Endodermal cell (in vitro differentiated cells): Measurements from ENCODE around the gene PAQR3. TPM values are rescaled to one million over a fixed set of nuclear protein-coding genes. Genes with fewer than 3 reads are reported as not detected.

Experiments
- DNase-seq: peaks from one replicate; pipeline ENCODE4 v3.0.0-alpha.2; 2017
- H3K27ac ChIP-seq: 2 replicates; pipeline ENCODE4 v1.5.1; 2013; ENCODE audit warnings: mild to moderate bottlenecking, low read depth, low read length, moderate library complexity
- H3K27me3 ChIP-seq: 2 replicates; pipeline ENCODE4 v1.6.1; 2013; ENCODE audit warnings: mild to moderate bottlenecking, low read length, moderate library complexity; ENCODE audit not compliant: insufficient read depth, control insufficient read depth, poor library complexity, severe bottlenecking
- H3K36me3 ChIP-seq: 2 replicates; pipeline ENCODE4 v1.7.0; 2013; ENCODE audit warnings: mild to moderate bottlenecking, low read length, moderate library complexity; ENCODE audit not compliant: control insufficient read depth, insufficient read depth
- H3K4me1 ChIP-seq: one replicate; pipeline ENCODE4 v1.7.0; 2013; ENCODE audit warnings: low read length; ENCODE audit not compliant: control insufficient read depth, insufficient read depth
- H3K4me3 ChIP-seq: 2 replicates; pipeline ENCODE4 v1.5.1; 2013; ENCODE audit warnings: mild to moderate bottlenecking, low read length, moderate library complexity
- H3K9ac ChIP-seq: 2 replicates; pipeline ENCODE4 v1.6.1; 2013; ENCODE audit warnings: mild to moderate bottlenecking, low read length, moderate library complexity; ENCODE audit not compliant: poor library complexity, severe bottlenecking; ENCODE audit errors: extremely low read depth
- H3K9me3 ChIP-seq: 2 replicates; pipeline ENCODE4 v1.6.1; 2013; ENCODE audit warnings: mild to moderate bottlenecking, low read length, moderate library complexity; ENCODE audit not compliant: control insufficient read depth
- H3K27ac Mint-ChIP-seq: 2 replicates; pipeline ENCODE4 v1.8.0; 2020; ENCODE audit warnings: mixed read lengths
- H3K27me3 Mint-ChIP-seq: 2 replicates; pipeline ENCODE4 v1.8.0; 2021; ENCODE audit warnings: mild to moderate bottlenecking, mixed read lengths; ENCODE audit not compliant: insufficient read depth
- H3K36me3 Mint-ChIP-seq: 2 replicates; pipeline ENCODE4 v1.8.0; 2020; ENCODE audit warnings: low read depth, mixed read lengths
- H3K4me1 Mint-ChIP-seq: 2 replicates; pipeline ENCODE4 v1.8.0; 2020; ENCODE audit warnings: mixed read lengths
- H3K4me3 Mint-ChIP-seq: 2 replicates; pipeline ENCODE4 v1.8.0; 2020; ENCODE audit warnings: mild to moderate bottlenecking, moderate library complexity, mixed read lengths
- H3K9me3 Mint-ChIP-seq: 2 replicates; pipeline ENCODE4 v1.8.0; 2020; ENCODE audit warnings: mild to moderate bottlenecking, mixed read lengths
- WGBS, 2 experiments: methylation state at CpG; one replicate each; pipeline versions ENCODE4 v1.1.5 to v1.1.7; 2013; ENCODE audit warnings: missing lambda C conversion rate in 2 of 2, mixed read lengths in 1 of 2; ENCODE audit not compliant: insufficient coverage in 1 of 2, insufficient read length in 1 of 2; 5-methylcytosine and 5-hydroxymethylcytosine counted together
- total RNA-seq, 2 donors: library from RNA; stranded (reverse); fragmentation: NEBNext Ultra II Directional in 1 of 2; extraction: Animal tissue kit (Norgen Biotek cat#: 25700) in 1 of 2; gene quantifications; 2 replicates in 1 of 2; 3 replicates in 1 of 2; pipeline ENCODE4 v1.2.1, GENCODE V29; 2021
- TF ChIP-seq, protein P1 (sequence below): fragments of 200-600 bp; sonication (generic); conservative IDR thresholded peaks from 2 replicates; pipeline ENCODE4 v1.5.0; 2021; ENCODE audit warnings: antibody characterized with exemption, mild to moderate bottlenecking

Gene PAQR3
- total RNA-seq, 2 donors from 2014 or later: 31.2 to 37.3 TPM

DNA sequence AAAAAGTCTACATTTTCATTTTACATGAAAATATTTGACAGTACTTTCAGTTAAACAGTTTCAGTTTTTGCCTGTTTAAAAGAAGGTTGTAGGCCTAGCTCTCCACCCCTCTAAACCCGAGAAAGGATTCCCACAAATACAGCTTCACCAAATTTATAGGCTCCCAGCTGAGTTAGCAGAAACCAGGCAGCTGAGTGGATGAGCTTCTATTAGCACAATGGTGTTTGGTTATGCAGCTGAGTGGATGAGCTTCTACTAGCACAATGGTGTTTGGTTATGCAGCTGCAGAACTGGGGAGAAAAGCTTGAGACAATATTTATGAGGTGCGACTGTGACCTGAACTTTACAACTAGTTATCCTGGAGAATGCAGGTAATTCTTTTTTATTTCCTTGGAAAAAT, 36.6 kb upstream of the PAQR3 start:
- peaks cover 3% of the 10 kb centered on the region for H3K9me3 Mint-ChIP-seq
- TF ChIP-seq, protein P1, sequence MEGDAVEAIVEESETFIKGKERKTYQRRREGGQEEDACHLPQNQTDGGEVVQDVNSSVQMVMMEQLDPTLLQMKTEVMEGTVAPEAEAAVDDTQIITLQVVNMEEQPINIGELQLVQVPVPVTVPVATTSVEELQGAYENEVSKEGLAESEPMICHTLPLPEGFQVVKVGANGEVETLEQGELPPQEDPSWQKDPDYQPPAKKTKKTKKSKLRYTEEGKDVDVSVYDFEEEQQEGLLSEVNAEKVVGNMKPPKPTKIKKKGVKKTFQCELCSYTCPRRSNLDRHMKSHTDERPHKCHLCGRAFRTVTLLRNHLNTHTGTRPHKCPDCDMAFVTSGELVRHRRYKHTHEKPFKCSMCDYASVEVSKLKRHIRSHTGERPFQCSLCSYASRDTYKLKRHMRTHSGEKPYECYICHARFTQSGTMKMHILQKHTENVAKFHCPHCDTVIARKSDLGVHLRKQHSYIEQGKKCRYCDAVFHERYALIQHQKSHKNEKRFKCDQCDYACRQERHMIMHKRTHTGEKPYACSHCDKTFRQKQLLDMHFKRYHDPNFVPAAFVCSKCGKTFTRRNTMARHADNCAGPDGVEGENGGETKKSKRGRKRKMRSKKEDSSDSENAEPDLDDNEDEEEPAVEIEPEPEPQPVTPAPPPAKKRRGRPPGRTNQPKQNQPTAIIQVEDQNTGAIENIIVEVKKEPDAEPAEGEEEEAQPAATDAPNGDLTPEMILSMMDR: no peak
- H3K27me3 ChIP-seq: no peaks in the 10 kb centered on the region

DNA sequence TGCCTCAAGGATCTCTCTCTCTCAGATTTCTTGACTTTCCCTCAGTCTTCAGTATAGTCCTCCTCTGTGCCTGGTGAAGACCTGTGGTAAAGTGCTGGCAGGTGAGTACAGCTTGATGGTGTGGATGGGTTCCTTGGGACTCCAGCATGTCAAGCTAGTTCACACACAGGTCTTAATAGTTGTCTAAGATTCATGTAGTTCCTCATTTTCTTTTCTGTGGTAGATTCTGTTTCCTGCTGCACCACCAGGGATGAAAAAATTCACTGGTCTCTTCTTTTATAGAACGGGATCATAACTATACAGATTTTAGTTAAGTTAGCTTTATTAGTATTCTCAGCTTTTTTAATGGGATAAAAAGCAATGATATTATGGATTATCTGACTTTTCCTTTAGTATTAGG, 32.5 kb upstream of the PAQR3 start:
- no peaks in the 10 kb centered on the region for H3K36me3 Mint-ChIP-seq
- H3K9me3 Mint-ChIP-seq: no peaks in the 10 kb centered on the region
- Histone ChIP-seq H3K27ac (no peak overlapping the region), H3K27me3 (no peaks in the 10 kb centered on the region), H3K9ac (no peak overlapping the region), H3K4me3 (no peak overlapping the region), H3K36me3 (no peaks in the 10 kb centered on the region), H3K4me1 (no peaks in the 10 kb centered on the region), H3K9me3 (no peaks in the 10 kb centered on the region)
- TF ChIP-seq, protein P1: no peak
- no peak overlapping the region for H3K4me3 Mint-ChIP-seq
- H3K27me3 Mint-ChIP-seq: no peaks in the 10 kb centered on the region
- H3K27ac Mint-ChIP-seq: no peak overlapping the region
- H3K4me1 Mint-ChIP-seq: peaks cover 6% of the 10 kb centered on the region
- 83% methylated on average over 1 of the region's 1 CpG; no CpG with 5 or more reads in 1 of the 2 experiments for WGBS, 2 experiments
- DNase-seq: no peak

More for the DNA sequence above, 36.6 kb upstream of the PAQR3 start:
- no peaks in the 10 kb centered on the region for H3K9me3 ChIP-seq
- H3K9ac ChIP-seq: no peak overlapping the region
- no peak overlapping the region for H3K27ac Mint-ChIP-seq
- no peak overlapping the region for H3K27ac ChIP-seq
- H3K36me3 ChIP-seq: no peaks in the 10 kb centered on the region
- H3K4me1 ChIP-seq: no peaks in the 10 kb centered on the region
- WGBS, 2 experiments: 60 to 87% methylated on average over 1 to 2 of the region's 2 CpGs
- H3K4me1 Mint-ChIP-seq: peaks cover 6% of the 10 kb centered on the region
- H3K4me3 ChIP-seq: no peak overlapping the region
- DNase-seq: no peak
- H3K27me3 Mint-ChIP-seq: peaks cover 4% of the 10 kb centered on the region
- H3K36me3 Mint-ChIP-seq: no peaks in the 10 kb centered on the region
- H3K4me3 Mint-ChIP-seq: no peak overlapping the region

DNA sequence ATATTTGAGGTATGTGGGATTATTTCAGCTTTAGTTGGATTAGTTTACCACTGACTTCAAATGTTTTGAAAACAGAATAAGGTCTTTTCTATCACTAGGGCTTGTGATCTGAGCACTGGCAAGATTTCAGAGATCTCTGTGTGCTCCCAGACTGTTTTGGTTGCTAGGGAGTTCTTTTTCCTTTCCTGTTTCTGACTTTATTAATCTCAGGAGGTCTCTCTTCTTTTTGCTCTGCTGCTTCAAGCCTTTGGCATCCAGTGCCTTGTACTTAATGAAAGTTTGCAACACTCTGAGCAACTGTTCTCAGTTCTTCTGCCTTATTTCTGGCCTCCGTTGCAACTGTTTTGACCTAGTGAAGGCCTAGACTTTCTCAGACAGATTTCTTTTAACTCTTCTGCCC, 32.1 kb upstream of the PAQR3 start:
- H3K4me3 ChIP-seq: no peak overlapping the region
- H3K9ac ChIP-seq: no peak overlapping the region
- no peak for DNase-seq
- TF ChIP-seq, protein P1: no peak
- Mint-ChIP-seq H3K36me3 (no peaks in the 10 kb centered on the region), H3K27ac (no peak overlapping the region), H3K4me1 (peaks cover 6% of the 10 kb centered on the region), H3K27me3 (no peaks in the 10 kb centered on the region), H3K4me3 (no peak overlapping the region), H3K9me3 (no peaks in the 10 kb centered on the region)
- H3K27ac ChIP-seq: no peak overlapping the region
- no peaks in the 10 kb centered on the region for H3K4me1 ChIP-seq
- H3K27me3 ChIP-seq: no peaks in the 10 kb centered on the region
- WGBS, 2 experiments: 92% methylated on average over 1 of the region's 1 CpG
- H3K36me3 ChIP-seq: no peaks in the 10 kb centered on the region
- H3K9me3 ChIP-seq: no peaks in the 10 kb centered on the region
